Lung (tissue), 12 donors: Measurements from ENCODE around the gene ANXA3. TPM values are rescaled to one million over a fixed set of nuclear protein-coding genes. Genes with fewer than 3 reads are reported as not detected.

Experiments
- ATAC-seq: fragments of 200-7000 bp; cut with Tn5 transposase; one replicate; pipeline ENCODE4 v1.9.1; 2020; ENCODE audit warnings: moderate number of reproducible peaks; ENCODE audit not compliant: insufficient read depth, low FRiP score
- DNase-seq, 3 donors: peaks; one replicate each; pipeline ENCODE4 v3.0.0-alpha.2; 2013 to 2017
- H3K27ac ChIP-seq, 2 donors: one replicate each; pipeline ENCODE4 v1.5.1; 2013; ENCODE audit warnings: mild to moderate bottlenecking in 2 of 2, moderate library complexity in 2 of 2, control low read depth in 1 of 2, inconsistent platforms in 1 of 2, low read depth in 1 of 2, low read length in 1 of 2
- H3K27me3 ChIP-seq, 3 donors: one replicate each; pipeline ENCODE4 v1.5.1; 2013; ENCODE audit warnings: low read length in 2 of 3; ENCODE audit not compliant: control insufficient read depth in 3 of 3, insufficient read depth in 3 of 3
- H3K36me3 ChIP-seq, 4 donors: one replicate each; pipeline ENCODE4 v1.5.1; 2013; ENCODE audit warnings: low read length in 4 of 4, mild to moderate bottlenecking in 1 of 4, moderate library complexity in 1 of 4; ENCODE audit not compliant: control insufficient read depth in 4 of 4, insufficient read depth in 4 of 4
- H3K4me1 ChIP-seq, 5 donors: one replicate each; pipeline ENCODE4 v1.5.1; 2013; ENCODE audit warnings: low read length in 5 of 5, mild to moderate bottlenecking in 2 of 5, moderate library complexity in 1 of 5; ENCODE audit not compliant: control insufficient read depth in 5 of 5, insufficient read depth in 5 of 5
- H3K4me3 ChIP-seq: one replicate; pipeline ENCODE4 v1.5.1; 2013; ENCODE audit warnings: mild to moderate bottlenecking, control low read depth, moderate library complexity
- H3K9ac ChIP-seq, 2 donors: one replicate each; pipeline ENCODE4 v1.5.1; 2013; ENCODE audit warnings: low read length in 2 of 2, control low read depth in 1 of 2; ENCODE audit not compliant: insufficient read depth in 1 of 2
- H3K9me3 ChIP-seq, 4 donors: one replicate each; pipeline ENCODE4 v1.5.1; 2013; ENCODE audit warnings: low read length in 3 of 4, mild to moderate bottlenecking in 1 of 4, moderate library complexity in 1 of 4; ENCODE audit not compliant: control insufficient read depth in 4 of 4, insufficient read depth in 3 of 4
- WGBS, 2 donors: extraction: QIAGEN DNeasy Blood & Tissue Kit; methylation state at CpG; one replicate each; pipeline ENCODE4 v1.1.7; 2013; 5-methylcytosine and 5-hydroxymethylcytosine counted together
- polyA plus RNA-seq, 2 donors: library from polyadenylated mRNA; stranded (reverse); fragments of 200-250 nt; gene quantifications; one replicate each; pipeline ENCODE4 v1.2.1, GENCODE V29; 2013
- total RNA-seq, 2 donors: library from RNA; depleted of rRNA in 1 of 2; stranded (reverse); fragments of >200 nt in 1 of 2; gene quantifications; one replicate each; pipeline ENCODE4 v1.2.1, GENCODE V29; 2014 to 2021
- TF ChIP-seq, protein P1 (sequence below): IDR thresholded peaks from 2 replicates; pipeline ENCODE4 v1.5.1; 2012; ENCODE audit warnings: mild to moderate bottlenecking; ENCODE audit errors: control extremely low read depth, extremely low read depth
- donor health status: control.
- donor health status: control.
- donor health status: Bipolar disorder and iron deficiency.
- donor health status: healthy.
- donor health status: DM: yes; HTN: yes; CAD: no.

Gene ANXA3
- total and polyA plus RNA-seq, 4 donors: 84.1 to 244 (median 156) TPM

GRCh38 chr4:78625073-78625472, 73.5 kb downstream of the ANXA3 start:
- ATAC-seq: no peak
- Histone ChIP-seq H3K9ac (no peak overlapping the region), H3K4me1 (peaks cover 0 to 1% (median 0%) of the 10 kb centered on the region in 5 donors), H3K36me3 (no peaks in the 10 kb centered on the region), H3K9me3 (no peaks in the 10 kb centered on the region), H3K4me3 (no peak overlapping the region), H3K27me3 (no peaks in the 10 kb centered on the region), H3K27ac (no peak overlapping the region)
- 91 to 93% methylated on average over 2 of the region's 2 CpGs for WGBS, 2 donors
- TF ChIP-seq, protein P1, sequence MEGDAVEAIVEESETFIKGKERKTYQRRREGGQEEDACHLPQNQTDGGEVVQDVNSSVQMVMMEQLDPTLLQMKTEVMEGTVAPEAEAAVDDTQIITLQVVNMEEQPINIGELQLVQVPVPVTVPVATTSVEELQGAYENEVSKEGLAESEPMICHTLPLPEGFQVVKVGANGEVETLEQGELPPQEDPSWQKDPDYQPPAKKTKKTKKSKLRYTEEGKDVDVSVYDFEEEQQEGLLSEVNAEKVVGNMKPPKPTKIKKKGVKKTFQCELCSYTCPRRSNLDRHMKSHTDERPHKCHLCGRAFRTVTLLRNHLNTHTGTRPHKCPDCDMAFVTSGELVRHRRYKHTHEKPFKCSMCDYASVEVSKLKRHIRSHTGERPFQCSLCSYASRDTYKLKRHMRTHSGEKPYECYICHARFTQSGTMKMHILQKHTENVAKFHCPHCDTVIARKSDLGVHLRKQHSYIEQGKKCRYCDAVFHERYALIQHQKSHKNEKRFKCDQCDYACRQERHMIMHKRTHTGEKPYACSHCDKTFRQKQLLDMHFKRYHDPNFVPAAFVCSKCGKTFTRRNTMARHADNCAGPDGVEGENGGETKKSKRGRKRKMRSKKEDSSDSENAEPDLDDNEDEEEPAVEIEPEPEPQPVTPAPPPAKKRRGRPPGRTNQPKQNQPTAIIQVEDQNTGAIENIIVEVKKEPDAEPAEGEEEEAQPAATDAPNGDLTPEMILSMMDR: no peak
- DNase-seq: no peak

GRCh38 chr4:78627046-78627965, 75.7 kb downstream of the ANXA3 start:
- Histone ChIP-seq H3K27me3 (no peaks in the 10 kb centered on the region), H3K36me3 (no peaks in the 10 kb centered on the region), H3K27ac (no peak overlapping the region), H3K9ac (no peak overlapping the region), H3K4me3 (no peak overlapping the region), H3K9me3 (no peaks in the 10 kb centered on the region), H3K4me1 (peaks cover 0 to 3% (median 0%) of the 10 kb centered on the region in 5 donors)
- no peak for DNase-seq
- 87 to 94% methylated on average over 3 of the region's 3 CpGs for WGBS, 2 donors
- TF ChIP-seq, protein P1: no peak
- no peak for ATAC-seq

DNA sequence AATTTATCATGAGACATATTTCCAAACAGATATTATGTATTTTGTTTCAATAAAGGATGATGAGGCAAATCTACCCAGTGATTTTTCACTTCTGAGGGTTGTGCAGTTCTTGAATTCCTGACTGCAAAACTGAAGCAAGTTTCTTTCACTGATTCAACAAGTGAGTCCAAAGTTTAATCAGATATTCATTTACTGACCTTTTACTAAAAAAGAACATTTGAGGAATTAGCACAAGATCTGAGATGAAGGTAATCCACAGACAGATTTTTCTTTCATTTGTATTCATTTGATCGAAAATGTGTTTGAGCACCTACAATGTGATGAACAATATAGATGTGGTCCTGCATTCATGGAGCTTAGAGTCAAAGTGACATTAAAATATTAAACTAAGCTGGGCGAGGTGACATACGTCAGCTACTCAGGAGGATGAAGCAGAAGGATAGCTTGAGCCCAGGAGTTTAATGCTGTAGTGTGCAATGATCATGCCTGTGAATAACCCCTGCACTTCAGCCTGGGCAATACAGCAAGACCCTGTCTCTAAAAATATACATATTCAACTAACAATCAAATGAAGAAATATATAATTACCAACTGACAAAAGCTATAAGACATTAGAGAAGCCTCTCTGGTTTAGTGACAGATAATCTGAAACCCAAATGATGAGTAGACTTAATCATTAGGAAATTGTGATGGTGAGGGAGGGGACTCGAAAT, 76.6 kb downstream of the ANXA3 start:
- Histone ChIP-seq H3K9me3 (no peaks in the 10 kb centered on the region), H3K4me1 (peaks cover 0 to 3% (median 0%) of the 10 kb centered on the region in 5 donors), H3K27me3 (no peaks in the 10 kb centered on the region), H3K9ac (no peak overlapping the region), H3K27ac (no peak overlapping the region), H3K36me3 (no peaks in the 10 kb centered on the region), H3K4me3 (no peak overlapping the region)
- ATAC-seq: no peak
- TF ChIP-seq, protein P1: no peak
- 96 to 98% methylated on average over 4 of the region's 4 CpGs for WGBS, 2 donors
- DNase-seq: no peak
